Tibial nerve (tissue), 3 donors: ENCODE data around the gene ITGAD.
"Not testable (repeated sequence)": the region's sequence is repeated elsewhere in the genome, so short reads cannot be mapped to it uniquely, and the experiment has no call there.

ENCODE experiments used
- POLR2A ChIP-seq, 2 donors: fragments of 450-650 bp; IDR thresholded peaks; one replicate each; pipeline ENCODE4 v1.6.1; 2017; ENCODE audit warnings: antibody characterized with exemption in 2 of 2, mild to moderate bottlenecking in 2 of 2, moderate library complexity in 2 of 2
- TF ChIP-seq, protein P1 (sequence below), 5 experiments: fragments of 200-600 bp in 3 of 5; fragments of 450-650 bp in 2 of 5; sonication (generic) in 3 of 5; IDR thresholded peaks; one replicate each; pipeline ENCODE4 v1.5.1; 2016 to 2019; ENCODE audit warnings: antibody characterized with exemption in 5 of 5, mild to moderate bottlenecking in 3 of 5, moderate library complexity in 2 of 5

DNA sequence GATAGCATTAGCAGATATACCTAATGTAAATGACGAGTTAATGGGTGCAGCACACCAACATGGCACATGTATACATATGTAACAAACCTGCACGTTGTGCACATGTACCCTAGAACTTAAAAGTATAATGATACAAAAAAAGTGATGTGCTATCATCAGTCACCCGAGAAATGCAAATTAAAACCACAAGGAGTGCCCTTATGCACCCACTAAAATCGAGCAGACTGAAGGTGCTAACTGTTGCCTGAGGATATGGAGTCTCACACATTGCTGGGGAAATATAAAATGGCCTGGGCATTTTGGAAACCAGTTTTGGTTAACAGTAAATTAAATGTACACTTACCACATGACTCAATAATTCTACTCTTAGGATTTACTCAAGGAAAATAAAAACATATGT, 45.9 kb downstream of the ITGAD start:
- TF ChIP-seq, protein P1, sequence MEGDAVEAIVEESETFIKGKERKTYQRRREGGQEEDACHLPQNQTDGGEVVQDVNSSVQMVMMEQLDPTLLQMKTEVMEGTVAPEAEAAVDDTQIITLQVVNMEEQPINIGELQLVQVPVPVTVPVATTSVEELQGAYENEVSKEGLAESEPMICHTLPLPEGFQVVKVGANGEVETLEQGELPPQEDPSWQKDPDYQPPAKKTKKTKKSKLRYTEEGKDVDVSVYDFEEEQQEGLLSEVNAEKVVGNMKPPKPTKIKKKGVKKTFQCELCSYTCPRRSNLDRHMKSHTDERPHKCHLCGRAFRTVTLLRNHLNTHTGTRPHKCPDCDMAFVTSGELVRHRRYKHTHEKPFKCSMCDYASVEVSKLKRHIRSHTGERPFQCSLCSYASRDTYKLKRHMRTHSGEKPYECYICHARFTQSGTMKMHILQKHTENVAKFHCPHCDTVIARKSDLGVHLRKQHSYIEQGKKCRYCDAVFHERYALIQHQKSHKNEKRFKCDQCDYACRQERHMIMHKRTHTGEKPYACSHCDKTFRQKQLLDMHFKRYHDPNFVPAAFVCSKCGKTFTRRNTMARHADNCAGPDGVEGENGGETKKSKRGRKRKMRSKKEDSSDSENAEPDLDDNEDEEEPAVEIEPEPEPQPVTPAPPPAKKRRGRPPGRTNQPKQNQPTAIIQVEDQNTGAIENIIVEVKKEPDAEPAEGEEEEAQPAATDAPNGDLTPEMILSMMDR (IDR thresholded peaks at IDR 0.05), result not testable (repeated sequence)
- not testable (repeated sequence) for TF ChIP-seq POLR2A (IDR thresholded peaks at IDR 0.05)
